IMR-90 (cell line): ENCODE data around the gene PISD. TPM values are rescaled to one million over a fixed set of nuclear protein-coding genes. Genes with fewer than 3 reads are reported as not detected.
A peak's percentile ranks its signal among the peaks of the same experiment; 100 is the strongest.

Source experiments
- ATAC-seq: fragments of 200-7000 bp; cut with Tn5 transposase; 2 replicates; pipeline ENCODE4 v1.9.1; 2020; ENCODE audit warnings: low read depth, mild to moderate bottlenecking, moderate library complexity
- BruUV-seq: library from RNA; stranded (reverse); fragments of 400-500 nt; replicated peaks from 2 replicates; lab custom pipeline; 2021; lab: Mats Ljungman, UMichigan
- CTCF ChIA-PET: fragments of 300-600 bp; formaldehyde crosslinking; extraction: SDS; loops from one replicate; lab custom pipeline; 2021; ENCODE audit warnings: antibody characterized with exemption; lab: Yijun Ruan, JAX
- POLR2A ChIA-PET: fragments of 300-600 bp; sonication (Branson Sonifier 250); formaldehyde crosslinking; loops from one replicate; lab custom pipeline; 2022; ENCODE audit warnings: antibody characterized with exemption; ENCODE audit not compliant: unreplicated experiment; lab: Charles Lee
- DNase-seq: peaks from one replicate; pipeline ENCODE4 v3.0.0; 2013
- H2AFZ ChIP-seq: replicated peaks from 2 replicates; pipeline ENCODE3; 2013; ENCODE audit warnings: low read length, mild to moderate bottlenecking; ENCODE audit not compliant: poor library complexity
- H2AK5ac ChIP-seq: 2 replicates; pipeline ENCODE4 v1.6.1; 2013; ENCODE audit warnings: low read depth, low read length, inconsistent platforms
- H2AK9ac ChIP-seq: replicated peaks from 2 replicates; pipeline ENCODE3; 2013; ENCODE audit warnings: mild to moderate bottlenecking, low read depth, low read length, moderate library complexity; ENCODE audit not compliant: poor library complexity
- H2BK120ac ChIP-seq: 2 replicates; pipeline ENCODE4 v1.6.1; 2013; ENCODE audit warnings: low read depth, low read length, inconsistent platforms
- H2BK15ac ChIP-seq: 3 replicates; pipeline ENCODE4 v1.6.1; 2013; ENCODE audit warnings: low read depth, low read length, inconsistent platforms
- H2BK20ac ChIP-seq: 2 replicates; pipeline ENCODE4 v1.6.1; 2013; ENCODE audit warnings: low read depth, mild to moderate bottlenecking, inconsistent platforms, low read length, moderate library complexity
- H2BK5ac ChIP-seq: 2 replicates; pipeline ENCODE4 v1.6.1; 2013; ENCODE audit warnings: mild to moderate bottlenecking, low read depth, low read length, inconsistent platforms; ENCODE audit not compliant: poor library complexity, severe bottlenecking
- H3K14ac ChIP-seq: replicated peaks from 2 replicates; pipeline ENCODE4 v1.6.1; 2013; ENCODE audit warnings: low read depth, low read length, inconsistent platforms
- H3K18ac ChIP-seq: 2 replicates; pipeline ENCODE4 v1.6.1; 2013; ENCODE audit warnings: low read depth, low read length, control low read depth
- H3K23ac ChIP-seq: 2 replicates; pipeline ENCODE4 v1.6.1; 2013; ENCODE audit warnings: low read depth, low read length, inconsistent platforms
- H3K27ac ChIP-seq: 2 replicates; pipeline ENCODE4 v1.5.1; 2013; ENCODE audit warnings: mild to moderate bottlenecking, control low read depth, low read length; ENCODE audit not compliant: insufficient read depth
- H3K27me3 ChIP-seq: 2 replicates; pipeline ENCODE4 v1.6.1; 2013; ENCODE audit warnings: low read length; ENCODE audit not compliant: control insufficient read depth, insufficient read depth
- H3K36me3 ChIP-seq: 2 replicates; pipeline ENCODE4 v1.6.1; 2013; ENCODE audit warnings: low read length, mixed read lengths; ENCODE audit not compliant: control insufficient read depth, insufficient read depth
- H3K4ac ChIP-seq: 2 replicates; pipeline ENCODE4 v1.6.1; 2013; ENCODE audit warnings: low read depth, low read length, inconsistent platforms
- H3K4me1 ChIP-seq: 2 replicates; pipeline ENCODE4 v1.6.1; 2013; ENCODE audit warnings: low read length, mixed read lengths; ENCODE audit not compliant: control insufficient read depth, insufficient read depth
- H3K4me2 ChIP-seq: 2 replicates; pipeline ENCODE4 v1.6.1; 2013; ENCODE audit warnings: low read depth, mild to moderate bottlenecking, control low read depth, low read length, moderate library complexity
- H3K4me3 ChIP-seq: 2 replicates; pipeline ENCODE4 v1.5.1; 2013; ENCODE audit warnings: low read depth, mild to moderate bottlenecking, control low read depth, low read length, moderate library complexity; ENCODE audit not compliant: insufficient read depth
- H3K56ac ChIP-seq: 2 replicates; pipeline ENCODE4 v1.6.1; 2013; ENCODE audit warnings: low read length, inconsistent platforms; ENCODE audit not compliant: insufficient read depth; ENCODE audit errors: extremely low read depth
- H3K79me1 ChIP-seq, 2 experiments: 2 replicates each; pipeline ENCODE4 v1.6.1; 2013; ENCODE audit warnings: low read length in 2 of 2, inconsistent platforms in 1 of 2, low read depth in 1 of 2
- H3K9ac ChIP-seq: 2 replicates; pipeline ENCODE4 v1.6.1; 2013; ENCODE audit warnings: low read depth, low read length, control low read depth
- H3K9me1 ChIP-seq: 2 replicates; pipeline ENCODE4 v1.6.1; 2013; ENCODE audit warnings: low read length, inconsistent platforms; ENCODE audit not compliant: insufficient read depth
- H3K9me3 ChIP-seq: 2 replicates; pipeline ENCODE4 v1.6.1; 2013; ENCODE audit warnings: low read length; ENCODE audit not compliant: control insufficient read depth, insufficient read depth
- H4K20me1 ChIP-seq: 2 replicates; pipeline ENCODE4 v1.6.1; 2013; ENCODE audit warnings: low read length, inconsistent platforms; ENCODE audit not compliant: insufficient read depth
- H4K5ac ChIP-seq: 2 replicates; pipeline ENCODE4 v1.6.1; 2013; ENCODE audit warnings: mild to moderate bottlenecking, low read depth, low read length, control low read depth
- H4K8ac ChIP-seq, 2 experiments: 2 replicates each; pipeline ENCODE4 v1.6.1; 2013; ENCODE audit warnings: low read depth in 2 of 2, low read length in 2 of 2, control low read depth in 1 of 2, inconsistent platforms in 1 of 2
- H4K91ac ChIP-seq: 2 replicates; pipeline ENCODE4 v1.6.1; 2013; ENCODE audit warnings: low read depth, low read length, inconsistent platforms; ENCODE audit not compliant: insufficient read depth
- FOS ChIP-seq: fragments of 150-350 bp; IDR thresholded peaks from 2 replicates; pipeline ENCODE4 v1.6.1; 2016; ENCODE audit warnings: low read depth, low read length
- MXI1 ChIP-seq: IDR thresholded peaks from 2 replicates; pipeline ENCODE4 v1.6.1; 2012; ENCODE audit warnings: low read depth, mild to moderate bottlenecking, low read length, moderate library complexity, borderline replicate concordance
- RCOR1 ChIP-seq: IDR thresholded peaks from 2 replicates; pipeline ENCODE4 v1.6.1; 2012; ENCODE audit warnings: mild to moderate bottlenecking, low read length, improper control_type of control experiment; ENCODE audit not compliant: insufficient replicate concordance
- WGBS, 2 experiments: methylation state at CpG; one replicate each; pipeline versions ENCODE4 v1.1.5 to v1.1.7; 2013; ENCODE audit warnings: missing lambda C conversion rate in 2 of 2; ENCODE audit not compliant: insufficient read length in 1 of 2; ENCODE audit errors: extremely low coverage in 2 of 2; 5-methylcytosine and 5-hydroxymethylcytosine counted together
- dilution Hi-C: fragments of 300-500 bp; cut with HindIII; formaldehyde crosslinking; loops from one replicate; pipeline ENCODE4 v1.14.3; 2018; ENCODE audit warnings: low sequenced_read_pairs; ENCODE audit not compliant: unreplicated experiment
- in situ Hi-C: fragments of 300-500 bp; cut with MboI; formaldehyde crosslinking; loops from 3 replicates; pipeline ENCODE4 v1.14.3; 2019; ENCODE audit warnings: low sequenced_read_pairs, inconsistent platforms, mixed read lengths
- intact Hi-C: fragments of 100-400 bp; cut with micrococcal nuclease; formaldehyde crosslinking; loops from 2 replicates; pipeline ENCODE4 v1.10.0; 2022
- polyA plus RNA-seq, 3 experiments: library from polyadenylated mRNA; depleted of rRNA; stranded (reverse); fragments of >200 nt; gene quantifications; 2 replicates each; pipeline ENCODE4 v1.2.3, GENCODE V29; 2012; ENCODE audit warnings: low replicate concordance in 1 of 3
- total RNA-seq: library from RNA; depleted of rRNA; stranded (reverse); fragments of >200 nt; gene quantifications from 2 replicates; pipeline ENCODE4 v1.2.3, GENCODE V29; 2012

PISD gene
- total and polyA plus RNA-seq, 2 of the 4 experiments (the other 2 are of a cell fraction) = 34.1 to 48.8 TPM

GRCh38 chr22:31618471-31619176 is 43.4 kb downstream of the PISD start:
- no peak overlapping the region for H3K23ac ChIP-seq
- no peak overlapping the region for H3K4me2 ChIP-seq
- H3K18ac ChIP-seq = no peak overlapping the region
- H2BK15ac ChIP-seq = no peak overlapping the region
- POLR2A ChIA-PET = no interaction called here
- no peak overlapping the region for H3K4ac ChIP-seq
- TSS peak; percentile 64 for BruUV-seq
- H3K9ac ChIP-seq = no peak overlapping the region
- no peak overlapping the region for H2BK20ac ChIP-seq
- CTCF ChIA-PET = no interaction called here
- no peak overlapping the region for H2BK5ac ChIP-seq
- no peak for DNase-seq
- no peak overlapping the region for H3K56ac ChIP-seq
- H3K9me1 ChIP-seq = peaks cover 7% of the 10 kb centered on the region; the same call in 1 of the 2 replicates
- H4K5ac ChIP-seq = no peak overlapping the region
- no peaks in the 10 kb centered on the region for H3K27me3 ChIP-seq
- H2AK5ac ChIP-seq = no peak overlapping the region
- H2BK120ac ChIP-seq = no peak overlapping the region
- H4K20me1 ChIP-seq = peaks cover 51% of the 10 kb centered on the region
- no peak overlapping the region for H2AK9ac ChIP-seq
- no peak overlapping the region for H3K27ac ChIP-seq
- peaks cover 2% of the 10 kb centered on the region; the same call in 1 of the 2 replicates for H3K4me1 ChIP-seq
- H2AFZ ChIP-seq = no peak overlapping the region
- H3K9me3 ChIP-seq = no peaks in the 10 kb centered on the region
- H3K36me3 ChIP-seq = peaks cover 57% of the 10 kb centered on the region
- no peak for ATAC-seq
- dilution Hi-C loops (no loop called here), intact Hi-C loops (no loop called here), in situ Hi-C loops (no loop called here)
- H3K14ac ChIP-seq = no peak overlapping the region
- 74% methylated on average over 3 of the region's 5 CpGs; no CpG with 5 or more reads in 1 of the 2 experiments for WGBS, 2 experiments
- no peak overlapping the region for H4K91ac ChIP-seq
- TF ChIP-seq MXI1 (no peak), FOS (no peak), RCOR1 (no peak)
- no peak overlapping the region for H3K4me3 ChIP-seq
- H3K79me1 ChIP-seq = peaks cover 13 to 38% of the 10 kb centered on the region in 2 experiments
- no peak overlapping the region for H4K8ac ChIP-seq
